Measurements from ENCODE around the gene MACROD2.

MACROD2 gene

GRCh38 chr20:15031546-15032351 lies 1036.4 kb downstream of the MACROD2 start:
- no peak for DNase-seq

GRCh38 chr20:15032352-15032622 lies 1037.0 kb downstream of the MACROD2 start:
- no peak for DNase-seq

- no peak for DNase-seq
These were observed 1038.0 kb downstream of the MACROD2 start for GRCh38 chr20:15033269-15033668.

GRCh38 chr20:15033891-15034290 lies 1038.6 kb downstream of the MACROD2 start:
- DNase-seq, result no peak

GRCh38 chr20:15036948-15037347 lies 1041.6 kb downstream of the MACROD2 start:
- DNase-seq, result no peak

GRCh38 chr20:15039088-15039752 lies 1043.9 kb downstream of the MACROD2 start:
- DNase-seq, result no peak

GRCh38 chr20:15042723-15043122 lies 1047.4 kb downstream of the MACROD2 start:
- no peak for DNase-seq

GRCh38 chr20:15045246-15045645 lies 1049.9 kb downstream of the MACROD2 start:
- peak; percentile 59 for DNase-seq

- DNase-seq, result no peak
These were observed 1051.7 kb downstream of the MACROD2 start for GRCh38 chr20:15047042-15047441.

GRCh38 chr20:15047601-15048000 lies 1052.3 kb downstream of the MACROD2 start:
- DNase-seq, result no peak

GRCh38 chr20:15056246-15056645 lies 1060.9 kb downstream of the MACROD2 start:
- no peak for DNase-seq

GRCh38 chr20:15058841-15059240 lies 1063.5 kb downstream of the MACROD2 start:
- peak; percentile 21 for DNase-seq

GRCh38 chr20:15059438-15059837 lies 1064.1 kb downstream of the MACROD2 start:
- peak; percentile 7 for DNase-seq

GRCh38 chr20:15060265-15061060 lies 1065.1 kb downstream of the MACROD2 start:
- DNase-seq, result no peak

GRCh38 chr20:15061061-15061430 lies 1065.7 kb downstream of the MACROD2 start:
- no peak for DNase-seq

GRCh38 chr20:15061955-15062354 lies 1066.6 kb downstream of the MACROD2 start:
- DNase-seq, result no peak

GRCh38 chr20:15063081-15063480 lies 1067.8 kb downstream of the MACROD2 start:
- peak; percentile 31 for DNase-seq

GRCh38 chr20:15064741-15065140 lies 1069.4 kb downstream of the MACROD2 start:
- no peak for DNase-seq

GRCh38 chr20:15065794-15066193 lies 1070.5 kb downstream of the MACROD2 start:
- DNase-seq, result peak; percentile 7

GRCh38 chr20:15068486-15068885 lies 1073.2 kb downstream of the MACROD2 start:
- DNase-seq, result no peak

GRCh38 chr20:15069355-15069754 lies 1074.0 kb downstream of the MACROD2 start:
- no peak for DNase-seq

- peak; percentile 22 for DNase-seq
These were observed 1075.9 kb downstream of the MACROD2 start for GRCh38 chr20:15071085-15071808.

GRCh38 chr20:15072316-15072715 lies 1077.0 kb downstream of the MACROD2 start:
- DNase-seq, result no peak
